IPS-20b (cell line): Measurements from ENCODE around the gene MYH3.
A peak's percentile ranks its signal among the peaks of the same experiment; 100 is the strongest.
"Not testable (repeated sequence)": the region's sequence is repeated elsewhere in the genome, so short reads cannot be mapped to it uniquely, and the experiment has no call there.

Experiments used
- H3K27ac ChIP-seq: one replicate; pipeline ENCODE4 v1.5.1; 2013; ENCODE audit warnings: low read length
- H3K27me3 ChIP-seq: 2 replicates; pipeline ENCODE4 v1.6.1; 2013; ENCODE audit warnings: mild to moderate bottlenecking, low read length, inconsistent platforms; ENCODE audit not compliant: insufficient read depth
- H3K36me3 ChIP-seq: 2 replicates; pipeline ENCODE4 v1.6.1; 2013; ENCODE audit warnings: low read depth, mild to moderate bottlenecking, inconsistent platforms, low read length, moderate library complexity; ENCODE audit not compliant: insufficient read depth
- H3K4me1 ChIP-seq: 2 replicates; pipeline ENCODE4 v1.6.1; 2013; ENCODE audit warnings: mild to moderate bottlenecking, control low read depth, inconsistent platforms, low read length, moderate library complexity; ENCODE audit not compliant: insufficient read depth
- H3K4me3 ChIP-seq: 2 replicates; pipeline ENCODE4 v1.5.1; 2013; ENCODE audit warnings: mild to moderate bottlenecking, low read length, inconsistent platforms
- H3K9ac ChIP-seq: 2 replicates; pipeline ENCODE4 v1.6.1; 2013; ENCODE audit warnings: low read depth, mild to moderate bottlenecking, inconsistent platforms, low read length, moderate library complexity
- H3K9me3 ChIP-seq: 2 replicates; pipeline ENCODE4 v1.6.1; 2013; ENCODE audit warnings: mild to moderate bottlenecking, low read depth, low read length, inconsistent platforms; ENCODE audit not compliant: insufficient read depth

MYH3 gene

GRCh38 chr17:10657148-10657547 lies at the start of gene MYH3:
Gene MYH3, minus strand, starts transcription at chr17:10657309. Its CDS starts 2,245 bp downstream, at chr17:10655064.
- no peaks in the 10 kb centered on the region for H3K36me3 ChIP-seq
- no peaks in the 10 kb centered on the region for H3K9me3 ChIP-seq
- no peak within 1 kb of the TSS for H3K4me3 ChIP-seq
- H3K27ac ChIP-seq = no peak within 1 kb of the TSS
- no peaks in the 10 kb centered on the region for H3K27me3 ChIP-seq
- H3K4me1 ChIP-seq = no peaks in the 10 kb centered on the region
- no peak within 1 kb of the TSS for H3K9ac ChIP-seq

GRCh38 chr17:10705727-10706126 lies 48.6 kb upstream of the MYH3 start:
- H3K4me3 ChIP-seq = no peak overlapping the region
- H3K4me1 ChIP-seq = no peaks in the 10 kb centered on the region
- H3K36me3 ChIP-seq = peaks cover 52% of the 10 kb centered on the region
- H3K9me3 ChIP-seq = no peaks in the 10 kb centered on the region
- no peak overlapping the region for H3K9ac ChIP-seq
- no peaks in the 10 kb centered on the region for H3K27me3 ChIP-seq
- no peak overlapping the region for H3K27ac ChIP-seq

DNA sequence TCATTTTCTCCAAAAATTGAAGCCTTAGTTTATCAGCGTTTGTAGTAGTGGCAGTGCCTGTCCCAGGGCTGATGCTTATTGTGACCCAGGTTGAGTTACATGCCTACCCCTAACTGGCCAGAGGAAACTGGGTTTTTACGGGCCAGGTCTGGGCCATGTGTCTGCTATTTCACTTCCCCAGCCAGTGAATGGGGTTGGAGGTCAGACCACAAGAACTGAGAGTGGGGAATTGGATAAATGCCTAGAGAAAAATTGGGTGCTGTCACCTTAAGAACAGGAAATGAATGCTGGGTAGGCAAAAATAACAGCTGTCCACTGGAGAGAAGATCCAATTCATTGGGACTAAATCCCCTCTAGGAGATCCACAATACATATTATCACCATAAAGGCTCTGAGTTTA lies 45.5 kb upstream of the MYH3 start:
- Histone ChIP-seq H3K9ac (no peak overlapping the region), H3K9me3 (no peaks in the 10 kb centered on the region), H3K27me3 (no peaks in the 10 kb centered on the region), H3K4me1 (peaks cover 4% of the 10 kb centered on the region; the same call in 1 of the 2 replicates), H3K4me3 (no peak overlapping the region), H3K36me3 (peaks cover 28% of the 10 kb centered on the region), H3K27ac (no peak overlapping the region)

GRCh38 chr17:10699856-10700255 lies 42.7 kb upstream of the MYH3 start:
- Histone ChIP-seq H3K36me3 (peaks cover 11% of the 10 kb centered on the region), H3K27me3 (no peaks in the 10 kb centered on the region), H3K9ac (no peak overlapping the region), H3K4me3 (no peak overlapping the region), H3K9me3 (no peaks in the 10 kb centered on the region), H3K4me1 (peaks cover 4% of the 10 kb centered on the region; the same call in 1 of the 2 replicates), H3K27ac (no peak overlapping the region)

GRCh38 chr17:10698096-10698818 lies 41.1 kb upstream of the MYH3 start:
- H3K36me3 ChIP-seq = peaks cover 25% of the 10 kb centered on the region
- H3K27me3 ChIP-seq = no peaks in the 10 kb centered on the region
- H3K4me1 ChIP-seq = peaks cover 4% of the 10 kb centered on the region; the same call in 1 of the 2 replicates
- H3K9ac ChIP-seq = peak overlapping the region; percentile 81; the same call in 1 of the 2 replicates
- peak overlapping the region; percentile 38 for H3K27ac ChIP-seq
- peak overlapping the region; percentile 88 for H3K4me3 ChIP-seq
- H3K9me3 ChIP-seq = no peaks in the 10 kb centered on the region

GRCh38 chr17:10697092-10698081 lies 40.3 kb upstream of the MYH3 start, which contains the start of the genes ADPRM and SCO1:
Gene ADPRM, plus strand, starts transcription at chr17:10697594. Its CDS starts 7,333 bp downstream, at chr17:10704927.
Gene SCO1, minus strand, starts transcription at chr17:10697533. Its CDS starts 26 bp downstream, at chr17:10697507.
- Histone ChIP-seq H3K36me3 (peaks cover 34% of the 10 kb centered on the region), H3K9ac (peak within 1 kb of the TSS; percentile 81), H3K27ac (peak within 1 kb of the TSS; percentile 40), H3K27me3 (no peaks in the 10 kb centered on the region), H3K9me3 (no peaks in the 10 kb centered on the region), H3K4me3 (peak within 1 kb of the TSS; percentile 88), H3K4me1 (peaks cover 4% of the 10 kb centered on the region; the same call in 1 of the 2 replicates)

DNA sequence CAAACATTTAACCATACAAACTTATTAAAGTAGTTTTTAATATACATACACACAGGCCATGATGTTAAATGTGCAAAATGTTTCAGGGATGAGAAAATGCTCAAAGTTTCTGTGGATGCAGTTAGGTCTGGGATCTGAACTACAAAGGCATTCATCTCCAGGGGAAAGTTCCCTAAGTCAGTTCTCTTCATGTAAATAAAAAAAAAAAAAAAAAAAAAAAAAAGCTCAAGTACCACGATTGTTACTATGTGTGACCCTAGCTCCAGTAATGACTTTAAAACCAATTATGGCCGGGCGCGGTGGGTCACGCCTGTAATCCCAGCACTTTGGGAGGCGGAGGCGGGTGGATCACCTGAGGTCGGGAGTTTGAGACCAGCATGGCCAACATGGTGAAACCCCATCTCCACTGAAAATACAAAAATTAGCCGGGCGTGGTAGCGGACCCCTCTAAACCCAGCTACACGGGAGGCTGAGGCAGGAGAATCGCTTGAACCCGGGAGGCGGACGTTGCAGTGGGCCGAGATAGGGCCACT lies 38.8 kb upstream of the MYH3 start:
- H3K9ac ChIP-seq = peak overlapping the region; percentile 81; the same call in 1 of the 2 replicates
- peak overlapping the region; percentile 88 for H3K4me3 ChIP-seq
- H3K27me3 ChIP-seq, H3K4me1 ChIP-seq, H3K27ac ChIP-seq, H3K9me3 ChIP-seq: not testable (repeated sequence)
- peaks cover 49% of the 10 kb centered on the region for H3K36me3 ChIP-seq

- no peak overlapping the region for H3K4me3 ChIP-seq
- no peak overlapping the region for H3K27ac ChIP-seq
- H3K4me1 ChIP-seq = no peaks in the 10 kb centered on the region
- H3K27me3 ChIP-seq = no peaks in the 10 kb centered on the region
- H3K36me3 ChIP-seq = peaks cover 93% of the 10 kb centered on the region
- H3K9me3 ChIP-seq = no peaks in the 10 kb centered on the region
- no peak overlapping the region for H3K9ac ChIP-seq
Measured at GRCh38 chr17:10687499-10687898, 30.4 kb upstream of the MYH3 start.

DNA sequence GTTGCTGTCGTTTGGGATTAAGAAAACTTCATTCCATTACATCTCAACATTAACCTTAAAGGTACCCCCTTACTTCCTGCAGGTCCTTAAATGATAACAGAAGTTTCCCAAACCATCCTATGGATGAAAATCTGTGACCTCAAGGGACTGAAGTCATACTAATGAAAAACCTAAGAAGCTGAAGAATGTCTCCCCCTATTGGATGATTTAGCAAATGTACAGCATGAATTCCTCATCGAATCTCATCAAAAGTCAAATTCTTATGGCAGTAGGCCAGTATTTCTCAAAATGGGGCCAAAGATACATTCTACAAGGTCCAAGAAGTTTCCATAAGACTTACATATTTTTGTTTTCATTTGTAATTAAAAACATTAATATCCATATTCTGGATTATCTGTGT lies 26.7 kb upstream of the MYH3 start:
- Histone ChIP-seq H3K9ac (no peak overlapping the region), H3K27ac (no peak overlapping the region), H3K9me3 (no peaks in the 10 kb centered on the region), H3K36me3 (peaks cover 94% of the 10 kb centered on the region), H3K4me3 (no peak overlapping the region), H3K4me1 (no peaks in the 10 kb centered on the region), H3K27me3 (no peaks in the 10 kb centered on the region)

GRCh38 chr17:10681866-10682446 lies 24.8 kb upstream of the MYH3 start:
- no peak overlapping the region for H3K9ac ChIP-seq
- no peak overlapping the region for H3K27ac ChIP-seq
- no peaks in the 10 kb centered on the region for H3K9me3 ChIP-seq
- H3K4me3 ChIP-seq = no peak overlapping the region
- H3K27me3 ChIP-seq = no peaks in the 10 kb centered on the region
- peaks cover 93% of the 10 kb centered on the region for H3K36me3 ChIP-seq
- no peaks in the 10 kb centered on the region for H3K4me1 ChIP-seq

DNA sequence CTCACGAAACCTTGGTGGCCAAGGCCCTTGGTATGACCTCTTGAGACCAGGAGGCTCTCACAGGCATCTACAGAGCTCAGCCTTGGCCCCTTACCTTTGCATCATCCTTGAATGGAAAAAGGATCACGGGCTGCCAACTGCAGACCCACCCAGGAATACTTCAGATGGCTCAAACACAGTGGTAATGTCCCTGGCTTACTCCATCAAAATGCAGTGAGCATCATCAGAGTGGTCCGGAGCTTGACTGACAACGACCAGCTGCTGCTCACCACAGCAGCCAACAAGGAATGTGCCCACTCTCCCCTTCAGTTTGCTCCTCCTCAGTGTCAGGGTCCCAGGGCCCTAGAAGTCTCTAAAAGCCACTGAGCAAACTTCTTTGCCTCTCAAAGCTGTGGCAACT lies 17.6 kb upstream of the MYH3 start:
- Histone ChIP-seq H3K4me1 (no peaks in the 10 kb centered on the region), H3K36me3 (peaks cover 40% of the 10 kb centered on the region), H3K9ac (no peak overlapping the region), H3K27ac (no peak overlapping the region), H3K27me3 (no peaks in the 10 kb centered on the region), H3K4me3 (no peak overlapping the region), H3K9me3 (no peaks in the 10 kb centered on the region)
